Transverse colon (tissue), 4 donors: Measurements from ENCODE around the gene LMO7. TPM values are rescaled to one million over a fixed set of nuclear protein-coding genes. Genes with fewer than 3 reads are reported as not detected.

Experiments used
- DNase-seq: peaks from one replicate; pipeline ENCODE4 v3.0.0-alpha.2; 2019
- H3K27ac ChIP-seq, 4 donors: fragments of 200-600 bp; sonication (generic); 2 replicates each; pipeline ENCODE4 v1.5.1; 2016 to 2018; ENCODE audit warnings: inconsistent platforms in 4 of 4
- H3K27me3 ChIP-seq: fragments of 200-600 bp; sonication (generic); 2 replicates; pipeline ENCODE4 v1.5.1; 2017; ENCODE audit warnings: inconsistent platforms
- H3K36me3 ChIP-seq, 4 donors: fragments of 200-600 bp; sonication (generic); 2 replicates each; pipeline ENCODE4 v1.5.1; 2017 to 2019; ENCODE audit warnings: inconsistent platforms in 4 of 4
- H3K4me1 ChIP-seq, 4 donors: fragments of 200-600 bp; sonication (generic); 2 replicates each; pipeline ENCODE4 v1.5.1; 2017 to 2020; ENCODE audit warnings: inconsistent platforms in 4 of 4
- H3K4me3 ChIP-seq, 4 donors: fragments of 200-600 bp; sonication (generic); 1 replicate in 1 of 4; 2 replicates in 3 of 4; pipeline versions ENCODE4 v1.5.1 to v1.6.1; 2017 to 2019; ENCODE audit warnings: inconsistent platforms in 4 of 4
- H3K9me3 ChIP-seq, 2 donors: fragments of 200-600 bp; sonication (generic); 2 replicates each; pipeline ENCODE4 v1.5.1; 2017 to 2019; ENCODE audit warnings: inconsistent platforms in 2 of 2
- CTCF ChIP-seq, 5 experiments: fragments of 200-600 bp in 3 of 5; fragments of 450-650 bp in 2 of 5; sonication (generic) in 3 of 5; IDR thresholded peaks; 1 replicate in 2 of 5; 2 replicates in 3 of 5; pipeline ENCODE4 v1.5.1; 2016 to 2017; ENCODE audit warnings: antibody characterized with exemption in 5 of 5, inconsistent platforms in 3 of 5, mild to moderate bottlenecking in 2 of 5, moderate library complexity in 1 of 5
- EP300 ChIP-seq: sonication (generic); formaldehyde crosslinking; IDR thresholded peaks from one replicate; pipeline ENCODE4 v1.6.1; 2017; ENCODE audit warnings: antibody characterized with exemption, low read depth
- POLR2A ChIP-seq: fragments of 450-650 bp; IDR thresholded peaks from one replicate; pipeline ENCODE4 v1.6.1; 2016; ENCODE audit warnings: antibody characterized with exemption, mild to moderate bottlenecking, moderate library complexity
- POLR2AphosphoS5 ChIP-seq, 3 donors: sonication (generic); formaldehyde crosslinking; IDR thresholded peaks; one replicate each; pipeline ENCODE4 v1.6.1; 2016; ENCODE audit warnings: antibody characterized with exemption in 3 of 3
- WGBS, 2 donors: methylation state at CpG; one replicate each; pipeline ENCODE4 v1.1.5; 2018; ENCODE audit warnings: low coverage in 1 of 2; 5-methylcytosine and 5-hydroxymethylcytosine counted together
- in situ Hi-C, 4 donors: fragments of 200-750 bp; cut with MboI; loops; one replicate each; pipeline versions ENCODE4 v1.15.0 to v1.15.1; 2017; ENCODE audit warnings: low sequenced_read_pairs in 3 of 4, low pct_ligation_motif_present in 1 of 4, low pct_unique_long_range_greater_than_20kb in 1 of 4
- intact Hi-C: fragments of 100-400 bp; cut with DNase I; formaldehyde crosslinking; loops from one replicate; pipeline ENCODE4 v1.15.1; 2023; ENCODE audit warnings: low total_unique reads
- total RNA-seq, 4 donors: library from RNA; depleted of rRNA; stranded (reverse); fragments of >200 nt; gene quantifications; one replicate each; pipeline ENCODE4 v1.1.0, GENCODE V29; 2016

LMO7 gene
- total RNA-seq, 4 donors from 2014 or later = 82.6 to 304 (median 190) TPM

GRCh38 chr13:75857291-75857690 is 221.2 kb downstream of the LMO7 start:
- intact Hi-C loops = no loop called here

GRCh38 chr13:75860935-75861334 is 224.8 kb downstream of the LMO7 start:
- Histone ChIP-seq H3K4me3 (no peak overlapping the region), H3K36me3 (no peaks in the 10 kb centered on the region), H3K27ac (no peak overlapping the region), H3K27me3 (no peaks in the 10 kb centered on the region), H3K9me3 (no peaks in the 10 kb centered on the region), H3K4me1 (no peaks in the 10 kb centered on the region)
- intact Hi-C loops (no loop called here), in situ Hi-C loops (loop anchor here in 2 of 4 donors (10.0 to 25.0 kb wide), 2 partner anchors 174 to 1044 kb away; no protein-coding TSS in a partner anchor)
- TF ChIP-seq POLR2AphosphoS5 (IDR thresholded peaks at IDR 0.05) = no peak
- TF ChIP-seq EP300 = no peak
- no peak for TF ChIP-seq CTCF (IDR thresholded peaks at IDR 0.05)
- TF ChIP-seq POLR2A = no peak
- DNase-seq = no peak
- 96 to 97% methylated on average over 5 to 6 of the region's 6 CpGs for WGBS, 2 donors

More at GRCh38 chr13:75857291-75857690, 221.2 kb downstream of the LMO7 start:
- in situ Hi-C loops = loop anchor here in 2 of 4 donors (25.0 kb wide), 1 partner anchor 170 kb away; no protein-coding TSS in a partner anchor
- peaks cover 0 to 3% (median 0%) of the 10 kb centered on the region in 4 donors for H3K36me3 ChIP-seq
- no peak overlapping the region for H3K27ac ChIP-seq
- no peaks in the 10 kb centered on the region for H3K9me3 ChIP-seq
- TF ChIP-seq POLR2AphosphoS5 (IDR thresholded peaks at IDR 0.05) (no peak), CTCF (IDR thresholded peaks at IDR 0.05) (no peak), POLR2A (no peak), EP300 (no peak)
- H3K27me3 ChIP-seq = no peaks in the 10 kb centered on the region
- H3K4me3 ChIP-seq = no peak overlapping the region
- no peaks in the 10 kb centered on the region for H3K4me1 ChIP-seq
- 71% methylated on average over 1 of the region's 1 CpG; no CpG with 5 or more reads in 1 of the 2 donors for WGBS, 2 donors
- no peak for DNase-seq

GRCh38 chr13:75861786-75862185 is 225.7 kb downstream of the LMO7 start:
- no peak overlapping the region for H3K27ac ChIP-seq
- no peaks in the 10 kb centered on the region for H3K27me3 ChIP-seq
- intact Hi-C loops (no loop called here), in situ Hi-C loops (loop anchor here in 2 of 4 donors (10.0 to 25.0 kb wide), 2 partner anchors 174 to 1043 kb away; no protein-coding TSS in a partner anchor)
- DNase-seq = no peak
- no peak overlapping the region for H3K4me3 ChIP-seq
- H3K9me3 ChIP-seq = no peaks in the 10 kb centered on the region
- TF ChIP-seq EP300 (no peak), POLR2AphosphoS5 (IDR thresholded peaks at IDR 0.05) (no peak), POLR2A (no peak), CTCF (IDR thresholded peaks at IDR 0.05) (no peak)
- no peaks in the 10 kb centered on the region for H3K4me1 ChIP-seq
- H3K36me3 ChIP-seq = no peaks in the 10 kb centered on the region

GRCh38 chr13:75864718-75865117 is 228.6 kb downstream of the LMO7 start:
- no peaks in the 10 kb centered on the region for H3K4me1 ChIP-seq
- no peak for TF ChIP-seq EP300
- TF ChIP-seq POLR2A = no peak
- TF ChIP-seq POLR2AphosphoS5 (IDR thresholded peaks at IDR 0.05) = no peak
- TF ChIP-seq CTCF (IDR thresholded peaks at IDR 0.05) = no peak
- no peak overlapping the region for H3K4me3 ChIP-seq
- no peak for DNase-seq
- WGBS, 2 donors = 74 to 81% methylated on average over 5 of the region's 5 CpGs
- H3K9me3 ChIP-seq = no peaks in the 10 kb centered on the region
- H3K36me3 ChIP-seq = no peaks in the 10 kb centered on the region
- peaks cover 6% of the 10 kb centered on the region for H3K27me3 ChIP-seq
- intact Hi-C loops = no loop called here
- in situ Hi-C loops = loop anchor here in 2 of 4 donors (10.0 to 25.0 kb wide), 2 partner anchors 177 to 1040 kb away; no protein-coding TSS in a partner anchor
- H3K27ac ChIP-seq = no peak overlapping the region
